ENCODE measurements around the gene C9orf50. TPM values are rescaled to one million over a fixed set of nuclear protein-coding genes. Genes with fewer than 3 reads are reported as not detected.

The C9orf50 gene
- polyA plus RNA-seq, 4 donors = 0.09 to 0.27 TPM; not detected in 2

- 69 to 80% (median 70%) methylated on average over 21 of the region's 21 CpGs for WGBS, 3 donors
- FAIRE-seq = no peak
- Histone ChIP-seq H3K27ac (ENCODE audit: low read depth in 1 of 3, low read length in 2 of 3) (no peak overlapping the region), H3K4me3 (ENCODE audit: low read depth in 1 of 3, low read length in 3 of 3) (no peak overlapping the region), H3K4me1 (ENCODE audit: control insufficient read depth in 3 of 3, insufficient read depth in 2 of 3, low read depth in 1 of 3, low read length in 2 of 3) (peaks cover 4 to 17% (median 5%) of the 10 kb centered on the region in 3 donors), H3K27me3 (ENCODE audit: control insufficient read depth in 3 of 3, insufficient read depth in 3 of 3, low read length in 3 of 3) (no peaks in the 10 kb centered on the region), H3K9me3 (ENCODE audit: control insufficient read depth in 2 of 2, insufficient read depth in 1 of 2, low read depth in 1 of 2, low read length in 1 of 2) (no peaks in the 10 kb centered on the region), H3K36me3 (ENCODE audit: control insufficient read depth in 3 of 3, insufficient read depth in 2 of 3, low read depth in 1 of 3, low read length in 3 of 3) (peaks cover 16 to 86% (median 17%) of the 10 kb centered on the region in 3 donors)
- no peak for DNase-seq
These were observed 10.2 kb upstream of the C9orf50 start for GRCh38 chr9:129630967-129631673.

GRCh38 chr9:129629251-129629820 is 8.4 kb upstream of the C9orf50 start:
- Histone ChIP-seq H3K36me3 (ENCODE audit: control insufficient read depth in 3 of 3, insufficient read depth in 2 of 3, low read depth in 1 of 3, low read length in 3 of 3) (peaks cover 8 to 68% (median 12%) of the 10 kb centered on the region in 3 donors), H3K4me1 (ENCODE audit: control insufficient read depth in 3 of 3, insufficient read depth in 2 of 3, low read depth in 1 of 3, low read length in 2 of 3) (peaks cover 4 to 23% (median 5%) of the 10 kb centered on the region in 3 donors), H3K4me3 (ENCODE audit: low read depth in 1 of 3, low read length in 3 of 3) (no peak overlapping the region), H3K27ac (ENCODE audit: low read depth in 1 of 3, low read length in 2 of 3) (no peak overlapping the region), H3K27me3 (ENCODE audit: control insufficient read depth in 3 of 3, insufficient read depth in 3 of 3, low read length in 3 of 3) (no peaks in the 10 kb centered on the region), H3K9me3 (ENCODE audit: control insufficient read depth in 2 of 2, insufficient read depth in 1 of 2, low read depth in 1 of 2, low read length in 1 of 2) (no peaks in the 10 kb centered on the region)
- WGBS, 3 donors = 80 to 83% (median 83%) methylated on average over 8 of the region's 8 CpGs
- no peak for FAIRE-seq
- no peak for DNase-seq

DNA sequence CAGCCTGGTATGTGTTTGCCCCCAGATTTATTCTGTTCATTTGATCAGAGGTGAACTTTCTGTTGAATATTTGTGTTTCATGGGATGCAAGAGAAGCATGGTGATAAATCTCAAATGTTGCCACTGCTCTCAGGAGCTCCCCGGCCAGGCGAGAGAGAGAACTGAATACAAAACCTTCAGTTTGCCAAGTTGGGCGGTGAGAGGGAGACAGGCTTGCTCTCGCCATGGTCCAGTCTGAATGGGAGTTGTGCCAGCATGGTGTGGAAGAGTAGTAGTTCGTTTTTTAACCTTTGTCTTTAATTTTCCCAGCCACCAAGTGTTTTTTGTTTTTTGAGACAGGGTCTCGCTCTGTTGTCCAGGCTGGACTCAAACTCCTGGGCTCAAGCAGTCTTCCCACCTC is 7.8 kb upstream of the C9orf50 start:
- peaks cover 6 to 62% (median 7%) of the 10 kb centered on the region in 3 donors for H3K36me3 ChIP-seq (ENCODE audit: control insufficient read depth in 3 of 3, insufficient read depth in 2 of 3, low read depth in 1 of 3, low read length in 3 of 3)
- no peaks in the 10 kb centered on the region for H3K9me3 ChIP-seq (ENCODE audit: control insufficient read depth in 2 of 2, insufficient read depth in 1 of 2, low read depth in 1 of 2, low read length in 1 of 2)
- no peaks in the 10 kb centered on the region for H3K27me3 ChIP-seq (ENCODE audit: control insufficient read depth in 3 of 3, insufficient read depth in 3 of 3, low read length in 3 of 3)
- no peak overlapping the region for H3K27ac ChIP-seq (ENCODE audit: low read depth in 1 of 3, low read length in 2 of 3)
- DNase-seq (no peak), FAIRE-seq (no peak)
- peaks cover 4 to 23% (median 5%) of the 10 kb centered on the region in 3 donors for H3K4me1 ChIP-seq (ENCODE audit: control insufficient read depth in 3 of 3, insufficient read depth in 2 of 3, low read depth in 1 of 3, low read length in 2 of 3)
- no peak overlapping the region for H3K4me3 ChIP-seq (ENCODE audit: low read depth in 1 of 3, low read length in 3 of 3)
- WGBS, 3 donors = 79 to 81% (median 79%) methylated on average over 6 of the region's 6 CpGs

- WGBS, 3 donors = 48 to 53% (median 50%) methylated on average over 12 of the region's 12 CpGs
These were observed 6.9 kb upstream of the C9orf50 start for GRCh38 chr9:129627556-129628440.

GRCh38 chr9:129626625-129627284 is 5.9 kb upstream of the C9orf50 start:
- DNase-seq = peak; percentile 83 to 84
- H3K27me3 ChIP-seq (ENCODE audit: control insufficient read depth in 3 of 3, insufficient read depth in 3 of 3, low read length in 3 of 3) = no peaks in the 10 kb centered on the region
- peak overlapping the region; percentile 39 to 98 (median 92) for H3K27ac ChIP-seq (ENCODE audit: low read depth in 1 of 3, low read length in 2 of 3)
- 1 to 3% (median 1%) methylated on average over 20 of the region's 20 CpGs for WGBS, 3 donors
- H3K36me3 ChIP-seq (ENCODE audit: control insufficient read depth in 3 of 3, insufficient read depth in 2 of 3, low read depth in 1 of 3, low read length in 3 of 3) = peaks cover 0 to 42% (median 0%) of the 10 kb centered on the region in 3 donors
- H3K4me1 ChIP-seq (ENCODE audit: control insufficient read depth in 3 of 3, insufficient read depth in 2 of 3, low read depth in 1 of 3, low read length in 2 of 3) = peaks cover 4 to 23% (median 5%) of the 10 kb centered on the region in 3 donors
- no peaks in the 10 kb centered on the region for H3K9me3 ChIP-seq (ENCODE audit: control insufficient read depth in 2 of 2, insufficient read depth in 1 of 2, low read depth in 1 of 2, low read length in 1 of 2)
- peak overlapping the region; percentile 57 to 85 (median 65) for H3K4me3 ChIP-seq (ENCODE audit: low read depth in 1 of 3, low read length in 3 of 3)
- no peak for FAIRE-seq

More at GRCh38 chr9:129627556-129628440, 6.9 kb upstream of the C9orf50 start:
- Histone ChIP-seq H3K36me3 (ENCODE audit: control insufficient read depth in 3 of 3, insufficient read depth in 2 of 3, low read depth in 1 of 3, low read length in 3 of 3) (peaks cover under 1 to 52% (median 3%) of the 10 kb centered on the region in 3 donors), H3K27me3 (ENCODE audit: control insufficient read depth in 3 of 3, insufficient read depth in 3 of 3, low read length in 3 of 3) (no peaks in the 10 kb centered on the region), H3K27ac (ENCODE audit: low read depth in 1 of 3, low read length in 2 of 3) (peak overlapping the region in 1 of 3 donors; percentile 39), H3K9me3 (ENCODE audit: control insufficient read depth in 2 of 2, insufficient read depth in 1 of 2, low read depth in 1 of 2, low read length in 1 of 2) (no peaks in the 10 kb centered on the region), H3K4me1 (ENCODE audit: control insufficient read depth in 3 of 3, insufficient read depth in 2 of 3, low read depth in 1 of 3, low read length in 2 of 3) (peaks cover 4 to 23% (median 5%) of the 10 kb centered on the region in 3 donors), H3K4me3 (ENCODE audit: low read depth in 1 of 3, low read length in 3 of 3) (peak overlapping the region in 2 of 3 donors; percentile 57 to 65)
- FAIRE-seq = no peak
- no peak for DNase-seq

DNA sequence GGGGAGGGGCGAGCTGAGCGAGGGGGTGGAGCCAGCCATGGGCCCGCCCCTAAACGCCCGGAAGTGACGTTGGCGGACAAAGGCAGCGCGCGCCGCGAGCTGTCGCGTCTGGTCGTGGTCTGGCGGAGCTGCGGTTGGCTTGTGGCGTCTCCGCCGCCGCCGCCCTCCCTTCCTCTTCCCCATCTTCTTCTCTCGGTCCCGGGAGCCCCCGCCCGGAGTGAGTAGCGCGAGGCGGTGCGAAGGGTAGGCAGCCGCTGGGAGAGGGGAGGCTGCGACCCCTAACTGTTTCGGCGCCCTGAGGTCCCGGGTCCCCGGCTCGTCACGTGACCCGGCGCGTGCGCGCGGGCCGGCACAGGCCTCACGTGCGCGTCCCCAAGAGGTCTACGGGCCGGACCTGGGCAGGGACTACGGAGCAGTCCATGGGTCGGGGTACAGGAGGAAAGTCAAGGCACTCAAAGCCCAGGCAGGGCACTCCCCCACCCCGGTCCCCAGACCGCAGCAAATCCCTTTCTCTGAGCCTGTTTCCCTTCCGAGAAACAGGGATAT is 5.3 kb upstream of the C9orf50 start, which contains the start of gene NTMT1:
Gene NTMT1 (plus strand): TSS at position 85 of the 546 bp plus-strand sequence. CDS start 6,541 bp downstream, outside the sequence.
- no peak for FAIRE-seq
- Histone ChIP-seq H3K9me3 (ENCODE audit: control insufficient read depth in 2 of 2, insufficient read depth in 1 of 2, low read depth in 1 of 2, low read length in 1 of 2) (no peaks in the 10 kb centered on the region), H3K4me1 (ENCODE audit: control insufficient read depth in 3 of 3, insufficient read depth in 2 of 3, low read depth in 1 of 3, low read length in 2 of 3) (peaks cover 4 to 23% (median 5%) of the 10 kb centered on the region in 3 donors), H3K4me3 (ENCODE audit: low read depth in 1 of 3, low read length in 3 of 3) (peak within 1 kb of the TSS; percentile 57 to 85 (median 65)), H3K27me3 (ENCODE audit: control insufficient read depth in 3 of 3, insufficient read depth in 3 of 3, low read length in 3 of 3) (peaks cover 0 to under 1% (median 0%) of the 10 kb centered on the region in 3 donors), H3K36me3 (ENCODE audit: control insufficient read depth in 3 of 3, insufficient read depth in 2 of 3, low read depth in 1 of 3, low read length in 3 of 3) (peaks cover 0 to 36% (median 0%) of the 10 kb centered on the region in 3 donors), H3K27ac (ENCODE audit: low read depth in 1 of 3, low read length in 2 of 3) (peak within 1 kb of the TSS; percentile 39 to 98 (median 92))
- peak; percentile 82 to 93 for DNase-seq
- WGBS, 3 donors = 0% methylated on average over 45 to 55 of the region's 55 CpGs

DNA sequence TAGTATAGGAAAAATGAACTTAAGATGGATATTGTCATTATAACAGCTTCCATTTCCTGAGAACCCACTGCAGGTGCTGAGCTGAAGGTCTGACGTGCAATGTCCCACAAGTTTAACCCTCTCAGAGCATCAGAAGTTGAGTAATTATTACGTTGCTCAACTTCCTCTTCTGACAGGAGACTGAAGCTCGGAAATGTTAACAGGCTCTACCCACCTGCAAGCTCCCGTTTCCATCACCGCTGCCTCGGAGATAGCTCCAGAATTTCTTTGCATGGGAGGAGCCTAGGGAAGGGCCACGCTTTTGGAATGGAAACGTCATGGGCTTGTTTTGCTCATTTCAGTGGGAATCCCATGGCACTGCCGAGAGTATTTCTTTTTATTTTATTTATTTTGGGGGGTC is 4.0 kb upstream of the C9orf50 start:
- Histone ChIP-seq H3K27me3 (ENCODE audit: control insufficient read depth in 3 of 3, insufficient read depth in 3 of 3, low read length in 3 of 3) (peaks cover 0 to 8% (median 0%) of the 10 kb centered on the region in 3 donors), H3K36me3 (ENCODE audit: control insufficient read depth in 3 of 3, insufficient read depth in 2 of 3, low read depth in 1 of 3, low read length in 3 of 3) (peaks cover 0 to 24% (median 0%) of the 10 kb centered on the region in 3 donors), H3K4me1 (ENCODE audit: control insufficient read depth in 3 of 3, insufficient read depth in 2 of 3, low read depth in 1 of 3, low read length in 2 of 3) (peaks cover 4 to 31% (median 5%) of the 10 kb centered on the region in 3 donors), H3K27ac (ENCODE audit: low read depth in 1 of 3, low read length in 2 of 3) (no peak overlapping the region), H3K9me3 (ENCODE audit: control insufficient read depth in 2 of 2, insufficient read depth in 1 of 2, low read depth in 1 of 2, low read length in 1 of 2) (no peaks in the 10 kb centered on the region), H3K4me3 (ENCODE audit: low read depth in 1 of 3, low read length in 3 of 3) (no peak overlapping the region)
- DNase-seq = no peak
- WGBS, 3 donors = 23 to 32% (median 29%) methylated on average over 9 of the region's 9 CpGs
- FAIRE-seq = no peak
